Measurements from ENCODE around the gene CLP1. TPM values are rescaled to one million over a fixed set of nuclear protein-coding genes. Genes with fewer than 3 reads are reported as not detected.

CLP1 gene
- total RNA-seq, 1 experiment from 2014 or later: 15.2 TPM

- DNase-seq: no peak
- no peaks in the 10 kb centered on the region for H3K27me3 Mint-ChIP-seq (ENCODE audit: unreplicated experiment)
- H3K9me3 Mint-ChIP-seq (ENCODE audit: low read depth, unreplicated experiment): no peaks in the 10 kb centered on the region
- H3K36me3 Mint-ChIP-seq (ENCODE audit: insufficient read depth, unreplicated experiment): no peaks in the 10 kb centered on the region
- TF ChIP-seq CTCF (IDR thresholded peaks at IDR 0.05; ENCODE audit: unreplicated experiment): no peak
- CTCF ChIA-PET: no interaction called here
- BruUV-seq (replicated peaks): no TSS peak
- no peak overlapping the region for H3K4me3 Mint-ChIP-seq (ENCODE audit: low read depth, unreplicated experiment)
- intact Hi-C loops (cut with micrococcal nuclease; ENCODE audit: unreplicated experiment): no loop called here
- no peak overlapping the region for H3K27ac Mint-ChIP-seq (ENCODE audit: unreplicated experiment)
- no peaks in the 10 kb centered on the region for H3K4me1 Mint-ChIP-seq (ENCODE audit: low read depth, unreplicated experiment)
Measured at GRCh38 chr11:57616595-57616994, 41.0 kb upstream of the CLP1 start.

- Mint-ChIP-seq H3K36me3 (ENCODE audit: insufficient read depth, unreplicated experiment) (no peaks in the 10 kb centered on the region), H3K27ac (ENCODE audit: unreplicated experiment) (no peak overlapping the region), H3K4me3 (ENCODE audit: low read depth, unreplicated experiment) (no peak overlapping the region), H3K9me3 (ENCODE audit: low read depth, unreplicated experiment) (no peaks in the 10 kb centered on the region), H3K4me1 (ENCODE audit: low read depth, unreplicated experiment) (no peaks in the 10 kb centered on the region), H3K27me3 (ENCODE audit: unreplicated experiment) (no peaks in the 10 kb centered on the region)
- CTCF ChIA-PET: no interaction called here
- TF ChIP-seq CTCF (IDR thresholded peaks at IDR 0.05; ENCODE audit: unreplicated experiment): no peak
- BruUV-seq (replicated peaks): no TSS peak
- intact Hi-C loops (cut with micrococcal nuclease; ENCODE audit: unreplicated experiment): no loop called here
- no peak for DNase-seq
Measured at GRCh38 chr11:57618438-57618837, 39.1 kb upstream of the CLP1 start.

- BruUV-seq (replicated peaks): no TSS peak
- no peaks in the 10 kb centered on the region for H3K36me3 Mint-ChIP-seq (ENCODE audit: insufficient read depth, unreplicated experiment)
- no peak overlapping the region for H3K4me3 Mint-ChIP-seq (ENCODE audit: low read depth, unreplicated experiment)
- no peaks in the 10 kb centered on the region for H3K27me3 Mint-ChIP-seq (ENCODE audit: unreplicated experiment)
- H3K27ac Mint-ChIP-seq (ENCODE audit: unreplicated experiment): no peak overlapping the region
- CTCF ChIA-PET: no interaction called here
- intact Hi-C loops (cut with micrococcal nuclease; ENCODE audit: unreplicated experiment): no loop called here
- no peaks in the 10 kb centered on the region for H3K4me1 Mint-ChIP-seq (ENCODE audit: low read depth, unreplicated experiment)
- no peaks in the 10 kb centered on the region for H3K9me3 Mint-ChIP-seq (ENCODE audit: low read depth, unreplicated experiment)
- no peak for DNase-seq
- no peak for TF ChIP-seq CTCF (IDR thresholded peaks at IDR 0.05; ENCODE audit: unreplicated experiment)
Measured at GRCh38 chr11:57619331-57619730, 38.2 kb upstream of the CLP1 start.

GRCh38 chr11:57620467-57620866 is 37.1 kb upstream of the CLP1 start:
- Mint-ChIP-seq H3K9me3 (ENCODE audit: low read depth, unreplicated experiment) (no peaks in the 10 kb centered on the region), H3K27ac (ENCODE audit: unreplicated experiment) (no peak overlapping the region), H3K27me3 (ENCODE audit: unreplicated experiment) (no peaks in the 10 kb centered on the region), H3K4me1 (ENCODE audit: low read depth, unreplicated experiment) (no peaks in the 10 kb centered on the region), H3K4me3 (ENCODE audit: low read depth, unreplicated experiment) (no peak overlapping the region), H3K36me3 (ENCODE audit: insufficient read depth, unreplicated experiment) (no peaks in the 10 kb centered on the region)
- no peak for TF ChIP-seq CTCF (IDR thresholded peaks at IDR 0.05; ENCODE audit: unreplicated experiment)
- BruUV-seq (replicated peaks): no TSS peak
- intact Hi-C loops (cut with micrococcal nuclease; ENCODE audit: unreplicated experiment): no loop called here
- CTCF ChIA-PET: interaction anchor here (0.5 kb wide), 1 partner anchor 21 kb away, joined by 3 read pairs; no protein-coding TSS in a partner anchor
- DNase-seq: no peak
